Astrocyte of the cerebellum (primary cell): ENCODE results near the gene PLAU.

Source experiments
- DNase-seq: peaks from one replicate; pipeline ENCODE4 v3.0.0-alpha.2; 2011; ENCODE audit warnings: low read depth
- H3K4me3 ChIP-seq: 2 replicates; pipeline ENCODE4 v1.5.1; 2011; ENCODE audit warnings: mild to moderate bottlenecking, low read depth, low read length, moderate library complexity
- in situ Hi-C: cut with HindIII; loops from 2 replicates; pipeline ENCODE4 v1.10.0; 2017; ENCODE audit warnings: low sequenced_read_pairs
- TF ChIP-seq, protein P1 (sequence below): IDR thresholded peaks from 2 replicates; pipeline ENCODE4 v1.5.1; 2012; ENCODE audit warnings: low read length, low read depth, moderate library complexity, mild to moderate bottlenecking; ENCODE audit errors: missing control alignments

Gene PLAU

DNA sequence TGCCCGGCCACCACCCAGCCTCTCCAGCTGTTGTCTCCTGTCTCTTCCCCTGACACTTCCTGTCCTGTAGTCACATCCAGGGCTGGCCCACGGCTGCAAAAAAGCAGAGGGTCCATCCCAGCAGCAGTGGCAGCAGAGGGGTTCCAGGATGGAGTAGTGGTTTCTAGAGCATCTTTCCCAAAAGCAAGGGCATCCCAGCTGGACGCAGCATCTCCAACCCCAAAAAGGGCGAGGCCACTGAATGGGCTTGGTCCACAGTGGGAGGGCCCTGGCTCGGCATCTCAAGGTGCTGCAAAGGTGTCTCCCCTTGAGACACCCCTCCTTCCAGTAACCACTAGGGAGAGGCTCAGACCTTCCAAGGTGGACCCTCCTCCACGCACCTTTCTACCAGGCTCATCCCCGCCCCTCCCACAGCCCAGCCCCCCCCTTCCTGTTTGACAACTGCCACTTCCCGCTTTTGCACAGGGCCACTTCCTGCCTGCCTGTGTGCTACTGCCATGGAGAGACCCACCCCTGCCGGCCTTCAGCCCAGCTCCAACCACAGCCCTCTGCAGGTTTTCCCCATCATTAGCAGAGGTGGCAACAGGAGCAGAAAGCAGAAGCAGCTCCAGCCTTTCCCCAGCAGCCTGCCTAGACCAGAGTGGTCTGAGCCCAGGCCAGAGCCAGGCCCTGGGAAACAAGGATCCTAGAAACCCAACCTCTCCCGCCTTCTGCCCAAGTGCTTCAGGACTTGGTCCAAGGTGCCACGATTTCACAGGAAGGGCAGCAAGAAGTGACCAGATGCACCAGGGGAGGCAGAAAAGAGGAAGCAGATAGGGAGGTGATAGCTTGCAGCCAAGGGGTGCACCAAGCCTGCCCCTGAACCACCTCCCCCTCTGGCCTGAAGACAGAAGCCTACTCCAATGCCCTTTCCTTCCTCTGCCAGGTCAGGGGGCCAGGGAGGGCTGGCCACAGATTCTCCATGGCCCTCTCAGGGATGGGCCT lies 45.2 kb upstream of the PLAU start:
- in situ Hi-C loops = no loop called here
- H3K4me3 ChIP-seq = no peak overlapping the region
- TF ChIP-seq, protein P1, sequence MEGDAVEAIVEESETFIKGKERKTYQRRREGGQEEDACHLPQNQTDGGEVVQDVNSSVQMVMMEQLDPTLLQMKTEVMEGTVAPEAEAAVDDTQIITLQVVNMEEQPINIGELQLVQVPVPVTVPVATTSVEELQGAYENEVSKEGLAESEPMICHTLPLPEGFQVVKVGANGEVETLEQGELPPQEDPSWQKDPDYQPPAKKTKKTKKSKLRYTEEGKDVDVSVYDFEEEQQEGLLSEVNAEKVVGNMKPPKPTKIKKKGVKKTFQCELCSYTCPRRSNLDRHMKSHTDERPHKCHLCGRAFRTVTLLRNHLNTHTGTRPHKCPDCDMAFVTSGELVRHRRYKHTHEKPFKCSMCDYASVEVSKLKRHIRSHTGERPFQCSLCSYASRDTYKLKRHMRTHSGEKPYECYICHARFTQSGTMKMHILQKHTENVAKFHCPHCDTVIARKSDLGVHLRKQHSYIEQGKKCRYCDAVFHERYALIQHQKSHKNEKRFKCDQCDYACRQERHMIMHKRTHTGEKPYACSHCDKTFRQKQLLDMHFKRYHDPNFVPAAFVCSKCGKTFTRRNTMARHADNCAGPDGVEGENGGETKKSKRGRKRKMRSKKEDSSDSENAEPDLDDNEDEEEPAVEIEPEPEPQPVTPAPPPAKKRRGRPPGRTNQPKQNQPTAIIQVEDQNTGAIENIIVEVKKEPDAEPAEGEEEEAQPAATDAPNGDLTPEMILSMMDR = no peak
- DNase-seq = no peak

DNA sequence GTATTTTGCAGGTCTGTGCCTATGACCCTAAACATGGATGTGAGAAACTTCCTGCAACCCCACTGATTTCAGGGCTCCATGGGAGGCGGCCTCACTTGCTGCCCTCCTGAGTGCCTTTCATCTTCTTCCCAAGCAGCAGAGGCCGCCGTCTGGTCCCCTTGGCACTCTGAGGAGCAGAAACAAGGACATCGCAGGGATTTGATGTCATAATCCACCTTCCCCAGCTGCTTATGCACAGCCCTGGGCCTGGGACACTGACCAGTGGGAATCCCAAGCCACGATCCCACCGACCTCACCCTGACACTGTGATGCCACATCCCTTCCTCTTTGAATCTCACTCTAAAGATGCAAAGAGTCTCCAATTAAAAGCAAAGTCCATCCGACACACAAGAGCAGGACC lies 44.3 kb upstream of the PLAU start:
- in situ Hi-C loops = no loop called here
- TF ChIP-seq, protein P1 = no peak
- DNase-seq = no peak
- no peak overlapping the region for H3K4me3 ChIP-seq

DNA sequence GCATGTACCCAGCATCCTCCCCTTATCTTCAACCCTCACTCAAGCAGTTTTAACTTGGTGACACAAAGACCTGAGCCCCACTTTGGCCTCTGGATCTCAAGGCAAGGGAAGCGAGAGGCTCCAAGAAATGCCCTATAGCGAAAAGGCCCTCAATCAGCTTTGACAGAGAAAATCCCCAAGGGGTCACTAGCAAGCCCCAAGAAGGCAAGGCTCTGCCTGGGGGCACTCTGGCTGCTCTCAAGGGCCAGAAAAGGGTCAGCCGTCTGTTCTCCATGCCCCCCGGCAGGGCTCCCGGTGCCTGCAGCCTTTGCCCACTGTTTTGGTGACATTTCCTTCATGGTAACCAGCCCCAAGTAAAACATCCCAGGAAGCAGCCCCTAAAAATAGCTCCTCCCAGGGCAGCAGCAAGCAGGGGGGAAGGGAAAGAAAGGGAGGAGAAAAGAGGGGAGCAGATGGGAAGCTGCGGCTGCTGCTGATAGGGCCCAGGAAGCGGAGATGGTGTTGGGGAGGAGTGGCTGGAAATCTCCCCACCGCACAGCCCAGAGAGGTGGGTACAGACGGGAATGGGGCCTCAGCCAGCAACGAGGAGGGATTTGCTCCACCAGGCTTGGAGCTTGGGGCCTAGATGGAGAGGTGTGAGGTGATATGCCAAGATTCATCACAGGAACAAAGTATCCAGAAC lies 43.7 kb upstream of the PLAU start:
- in situ Hi-C loops = no loop called here
- no peak overlapping the region for H3K4me3 ChIP-seq
- TF ChIP-seq, protein P1 = no peak
- DNase-seq = no peak

DNA sequence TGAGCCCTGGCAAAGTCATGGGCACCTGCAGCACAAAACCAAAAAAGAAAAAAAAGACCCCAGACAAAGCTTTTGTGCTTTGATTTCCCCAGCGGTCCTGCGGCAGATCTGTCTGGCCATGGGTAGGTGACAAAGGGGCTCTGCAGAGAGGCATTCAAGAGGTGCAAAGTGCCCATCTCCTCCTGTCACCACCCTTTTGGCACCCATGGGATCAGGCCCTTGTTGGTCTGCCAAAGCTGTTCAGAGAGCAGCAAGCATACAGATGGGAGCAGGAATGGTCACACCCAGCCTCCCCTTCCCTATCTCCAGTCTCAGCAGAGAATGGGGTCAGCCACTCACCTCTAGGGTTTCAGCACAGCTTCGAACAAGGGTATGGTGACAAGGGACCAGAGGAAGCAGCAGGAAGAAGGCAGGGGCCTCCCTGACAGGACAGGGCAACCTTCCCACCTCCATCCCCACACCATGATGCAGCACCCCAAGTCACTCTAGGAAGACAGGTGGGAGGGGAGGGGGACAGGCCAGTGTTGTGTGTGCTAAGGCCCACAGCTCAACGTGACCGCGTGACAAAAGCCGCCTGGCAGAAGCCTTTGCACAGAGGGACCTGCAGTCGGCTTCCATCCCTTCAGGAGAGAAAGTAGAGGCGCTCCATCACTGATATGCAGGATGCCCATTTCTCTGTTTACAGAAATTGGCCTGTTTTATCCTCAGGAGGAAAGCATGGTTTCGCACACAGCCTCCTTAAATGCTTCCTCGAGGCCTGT lies 42.9 kb upstream of the PLAU start:
- DNase-seq = no peak
- H3K4me3 ChIP-seq = no peak overlapping the region
- in situ Hi-C loops = no loop called here
- TF ChIP-seq, protein P1 = no peak

DNA sequence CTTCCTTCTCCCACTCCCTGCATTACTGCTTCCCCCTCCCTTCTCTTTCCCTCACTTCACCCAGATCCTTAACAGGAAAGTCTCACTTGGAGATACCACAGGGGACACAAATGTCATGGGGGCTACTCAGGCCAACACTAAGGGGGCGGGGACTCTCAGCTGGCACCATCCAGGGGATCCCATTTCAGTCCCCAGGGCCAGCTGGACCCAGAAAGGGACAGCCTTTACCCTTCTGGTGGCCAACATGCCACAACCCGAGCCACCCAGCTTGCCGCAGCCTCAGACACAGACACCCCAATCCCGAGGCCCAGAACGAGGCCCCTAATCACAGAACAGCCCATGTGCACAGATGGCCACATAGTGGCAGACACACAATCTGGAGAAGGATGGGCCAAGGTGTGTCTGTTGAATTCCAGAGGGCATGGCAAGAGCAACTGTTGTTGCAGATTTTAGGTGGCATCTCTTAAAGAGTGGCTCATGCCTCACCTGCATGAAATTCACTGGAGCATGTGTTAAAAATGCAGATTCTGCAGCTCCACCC lies 42.2 kb upstream of the PLAU start:
- DNase-seq = no peak
- in situ Hi-C loops = no loop called here
- TF ChIP-seq, protein P1 = no peak
- H3K4me3 ChIP-seq = no peak overlapping the region
